Activated naive CD4-positive, alpha-beta T cell treated with anti-CD3 and anti-CD28 coated beads, Interleukin-2, amount 50 U/mL, for 16 hours (primary cell): ENCODE data around the gene THRB.

ENCODE experiments used
- DNase-seq: peaks from one replicate; pipeline ENCODE4 v3.0.0-alpha.2; 2020

THRB gene

DNA sequence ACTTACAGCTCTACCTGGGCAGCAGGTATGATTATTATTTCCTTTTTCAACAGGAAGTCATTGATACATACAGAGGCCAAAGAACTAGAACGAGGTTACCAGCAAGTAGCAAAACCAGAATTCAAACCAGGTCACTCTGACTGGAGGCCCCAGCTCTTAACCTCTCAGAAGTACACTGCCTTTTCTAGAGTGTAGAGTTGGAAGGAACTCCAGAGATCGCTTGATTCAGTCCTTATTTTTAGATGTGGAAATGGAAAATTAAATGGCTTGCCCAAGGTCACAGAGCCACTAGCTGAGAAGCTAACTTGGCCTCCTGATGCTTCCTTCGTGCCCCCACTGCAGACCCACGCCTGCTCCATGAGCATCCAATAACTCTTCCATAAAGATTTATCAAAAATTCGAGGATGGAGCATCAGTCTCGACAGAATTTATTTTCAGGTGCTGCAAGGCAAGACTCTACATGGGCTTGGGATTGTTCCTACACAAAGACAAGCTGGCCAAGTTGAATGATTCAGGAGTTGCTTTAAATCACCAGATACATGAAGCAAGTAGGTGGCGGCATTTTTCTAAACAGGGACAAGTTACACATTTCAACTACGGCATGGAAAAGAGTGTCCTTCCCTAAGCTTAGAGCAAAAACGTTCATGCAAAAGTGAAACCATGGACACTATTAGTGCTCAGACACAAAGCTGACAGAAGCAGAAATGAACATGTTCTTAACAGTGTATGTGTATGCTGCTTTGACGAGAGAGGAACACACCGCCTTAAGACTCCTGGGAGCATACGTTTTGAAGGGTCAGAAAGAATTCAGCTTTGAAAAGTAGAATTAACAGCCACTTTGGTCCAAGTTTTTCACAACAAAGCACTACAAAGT lies 235.7 kb downstream of the THRB start:
- DNase-seq = no peak

DNA sequence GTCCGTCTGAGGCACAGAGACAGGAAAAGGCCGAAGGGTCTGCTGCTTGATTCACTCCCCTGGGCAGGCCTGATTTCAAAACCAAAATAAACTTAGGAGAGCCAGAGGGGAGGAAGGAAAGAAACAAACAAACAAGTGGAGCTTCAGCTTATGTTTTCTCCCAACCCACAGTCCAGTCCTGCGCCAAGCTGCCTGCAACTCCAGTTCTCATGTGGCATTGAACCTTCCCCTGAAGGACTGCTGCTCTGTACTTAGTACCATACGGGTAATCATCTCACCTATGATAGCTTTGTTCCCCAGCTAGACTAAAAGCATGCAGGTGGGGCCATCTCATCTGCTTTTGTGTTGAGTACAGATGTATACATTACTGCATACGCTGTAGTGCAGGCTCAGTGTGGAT lies 236.4 kb downstream of the THRB start:
- no peak for DNase-seq

DNA sequence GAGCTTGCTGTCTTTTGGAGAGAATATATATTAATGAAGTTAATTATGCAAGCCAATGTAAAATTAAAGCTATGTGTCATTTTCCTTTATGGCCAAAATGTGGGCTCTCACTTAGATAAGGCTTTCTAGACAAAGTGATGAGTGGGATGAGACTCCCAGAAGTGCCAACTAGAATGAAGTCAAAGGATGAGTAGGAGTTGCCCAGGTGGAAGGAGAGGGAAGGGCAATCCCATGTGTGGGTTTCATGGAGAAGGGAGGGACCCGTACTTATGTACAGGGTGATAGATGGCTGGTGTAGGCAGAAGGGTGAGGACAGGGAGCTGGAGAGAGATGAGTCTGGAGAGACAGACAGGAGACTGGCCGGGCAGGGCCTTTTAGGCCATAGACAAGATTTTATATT lies 239.2 kb downstream of the THRB start:
- no peak for DNase-seq

DNA sequence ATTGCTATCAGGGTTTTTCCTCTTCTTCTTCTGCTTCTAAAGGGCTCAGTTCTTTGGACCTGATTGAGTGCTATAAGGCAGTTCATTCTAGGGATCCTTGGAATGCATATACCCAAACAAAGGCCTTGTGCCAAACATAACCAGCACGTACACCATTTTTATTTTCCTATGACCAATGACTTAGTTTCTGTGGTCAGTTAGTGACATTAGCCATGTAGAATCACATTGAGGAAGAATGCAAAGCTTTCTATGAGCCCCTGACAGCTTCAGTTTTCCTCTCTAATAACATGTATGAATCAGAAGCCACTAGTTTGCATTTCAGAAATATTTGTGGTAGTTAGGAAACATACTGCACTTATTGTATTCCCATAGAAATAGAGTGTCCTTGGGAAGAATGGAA lies 240.0 kb downstream of the THRB start:
- DNase-seq = no peak

DNA sequence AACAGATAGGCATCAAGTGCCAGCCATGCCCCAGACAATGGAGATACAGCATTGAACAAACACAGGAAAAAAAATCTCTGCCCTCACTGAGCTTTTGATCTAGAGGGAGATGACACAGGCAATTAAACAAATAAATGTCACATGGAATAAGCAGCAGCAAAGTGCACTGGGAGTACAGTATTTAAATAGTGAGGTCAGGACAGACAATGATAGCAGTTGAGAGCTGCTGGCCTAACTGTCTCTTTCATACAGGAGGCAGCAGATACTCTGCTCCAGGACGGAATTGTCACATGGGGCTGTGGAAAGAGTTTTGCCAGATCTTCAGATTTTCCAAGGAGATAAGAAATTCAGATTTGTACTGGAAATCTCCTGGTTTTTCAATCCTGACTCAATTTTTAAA lies 241.3 kb downstream of the THRB start:
- no peak for DNase-seq

DNA sequence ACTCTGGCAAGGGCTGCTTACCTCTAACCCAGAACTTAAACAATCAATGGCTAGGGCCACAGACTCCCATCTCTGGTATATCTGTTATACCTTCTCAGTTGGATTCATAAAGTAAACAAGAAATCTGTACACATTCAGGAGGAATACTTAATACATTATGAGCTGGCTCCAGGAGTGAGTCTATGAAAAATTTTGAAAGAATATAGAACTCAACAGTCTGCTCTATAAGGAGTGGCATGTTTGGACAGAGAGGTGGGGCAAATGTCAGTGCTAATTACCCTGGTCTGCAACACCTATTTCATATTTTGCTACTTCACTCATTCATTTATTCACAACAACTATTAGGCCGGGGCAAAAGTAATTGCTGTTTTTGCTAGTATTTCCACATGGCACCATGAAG lies 245.1 kb downstream of the THRB start:
- no peak for DNase-seq

DNA sequence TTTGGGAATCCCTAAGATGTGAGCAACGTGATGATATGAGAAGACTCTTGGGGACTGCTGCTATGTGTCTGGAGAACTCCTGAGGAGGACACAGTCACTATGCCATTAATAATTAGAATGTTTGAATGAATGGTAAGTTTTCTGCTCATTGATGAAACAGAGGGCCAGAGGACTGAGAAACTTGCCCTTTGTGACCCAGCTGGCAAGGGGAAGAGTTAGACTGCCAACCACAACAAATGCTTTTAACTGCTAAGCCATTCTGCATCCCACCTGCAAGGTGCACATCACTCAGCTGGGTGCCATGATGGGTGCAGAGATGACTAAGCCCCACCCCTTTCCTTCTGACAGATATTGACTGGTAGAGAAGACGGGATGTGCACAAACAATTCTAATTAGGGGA lies 249.6 kb downstream of the THRB start:
- DNase-seq = no peak

DNA sequence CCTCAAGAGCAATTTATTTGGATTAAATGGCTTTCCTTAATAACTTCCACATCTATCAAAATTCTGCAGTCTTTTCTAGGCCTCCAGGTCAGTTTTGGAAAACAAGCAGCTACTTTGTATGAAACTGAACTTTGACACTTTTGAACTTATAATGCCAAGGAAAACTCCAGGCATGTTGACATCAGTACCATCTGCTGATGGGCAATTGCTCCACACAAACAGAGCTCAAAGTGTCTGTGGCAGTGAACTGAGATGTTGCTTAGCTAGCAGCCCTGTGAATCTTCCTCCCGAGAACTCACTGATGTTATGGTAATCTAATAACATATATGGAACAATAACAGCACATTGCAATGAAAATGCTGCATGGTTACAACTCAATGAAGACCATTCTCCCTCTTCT lies 250.2 kb downstream of the THRB start:
- no peak for DNase-seq

DNA sequence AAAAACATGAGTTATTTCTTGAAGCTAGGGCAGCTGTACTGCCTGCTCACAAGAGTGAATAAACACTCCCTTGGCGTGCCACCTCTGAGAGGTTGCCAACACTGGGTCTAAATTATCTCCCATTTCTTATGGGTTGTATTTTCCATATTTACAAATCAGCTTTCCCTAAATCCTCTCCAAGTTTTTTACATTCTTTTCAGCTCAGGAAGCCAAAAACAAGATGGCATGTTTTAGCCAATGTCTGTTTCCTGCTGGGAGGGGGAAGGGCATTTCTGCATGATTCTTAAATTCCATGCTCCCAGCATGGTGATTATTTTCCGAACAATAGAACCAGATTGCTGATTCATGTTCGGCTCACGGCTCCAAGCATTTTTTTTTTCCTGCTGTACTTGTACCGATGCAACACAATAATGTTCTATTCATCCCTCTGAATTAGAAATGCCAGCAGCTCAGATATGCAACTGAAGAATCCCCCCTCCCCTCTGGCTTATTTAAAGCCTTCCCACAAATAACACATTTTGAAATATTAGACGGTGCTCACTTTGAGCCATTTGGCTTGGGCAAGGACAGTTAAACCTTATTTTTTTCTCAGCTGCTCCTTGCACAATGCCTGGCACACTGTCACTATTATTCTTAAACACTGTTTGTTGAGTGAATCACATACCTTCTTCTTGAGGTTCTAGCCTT lies 252.5 kb downstream of the THRB start:
- no peak for DNase-seq

DNA sequence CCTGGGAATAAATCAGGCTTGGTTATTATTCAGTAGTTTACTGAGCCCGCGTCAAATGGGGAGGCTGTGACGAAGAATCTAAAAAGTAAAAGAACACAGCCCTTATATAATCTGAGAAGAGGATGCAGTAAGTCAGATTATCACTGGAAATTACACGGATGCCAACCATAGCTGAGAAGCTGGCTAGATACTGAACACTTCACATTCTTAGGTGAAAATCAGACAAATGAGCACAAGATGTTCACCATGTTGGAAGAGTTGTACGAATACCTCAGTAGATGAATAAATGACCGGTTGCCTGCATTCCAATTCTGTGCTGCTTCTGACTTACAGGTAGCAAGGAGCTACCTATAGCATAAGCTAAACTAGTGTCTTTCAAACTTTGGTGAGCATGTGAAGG lies 254.3 kb downstream of the THRB start:
- DNase-seq = no peak

DNA sequence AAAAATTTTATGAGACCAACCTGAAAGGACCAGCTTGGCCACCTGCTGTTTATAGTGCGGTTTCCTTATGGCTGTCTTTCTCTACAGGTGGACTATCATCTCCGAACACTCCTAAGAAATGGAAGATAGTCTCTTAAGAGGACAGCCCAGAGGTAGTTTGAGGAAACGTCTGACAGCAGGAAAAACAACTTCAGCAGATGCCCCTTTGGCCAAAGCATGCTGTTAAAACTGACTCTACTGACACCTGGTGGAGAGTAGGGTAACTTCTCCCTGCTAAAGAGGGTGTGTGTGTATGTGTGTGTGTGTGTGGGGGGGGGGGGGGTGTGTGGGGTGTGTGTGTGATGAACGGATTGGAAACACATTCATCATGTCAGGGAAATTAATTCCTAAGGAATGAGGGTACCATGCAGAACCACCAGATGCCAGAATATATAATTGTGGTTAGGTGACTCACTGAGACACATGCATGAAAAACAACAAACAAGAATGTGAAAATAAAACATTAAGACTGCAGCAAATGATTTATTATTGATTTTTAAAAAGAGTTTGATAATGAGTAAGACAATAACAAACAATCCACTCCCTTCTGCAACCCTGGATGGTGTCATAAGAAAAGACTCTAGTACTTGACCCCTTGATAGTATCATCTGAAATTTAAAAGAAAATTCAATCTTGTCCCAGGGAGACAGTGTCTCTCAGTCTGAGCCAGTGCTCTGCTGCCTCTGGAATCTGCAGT lies 256.5 kb downstream of the THRB start:
- no peak for DNase-seq

DNA sequence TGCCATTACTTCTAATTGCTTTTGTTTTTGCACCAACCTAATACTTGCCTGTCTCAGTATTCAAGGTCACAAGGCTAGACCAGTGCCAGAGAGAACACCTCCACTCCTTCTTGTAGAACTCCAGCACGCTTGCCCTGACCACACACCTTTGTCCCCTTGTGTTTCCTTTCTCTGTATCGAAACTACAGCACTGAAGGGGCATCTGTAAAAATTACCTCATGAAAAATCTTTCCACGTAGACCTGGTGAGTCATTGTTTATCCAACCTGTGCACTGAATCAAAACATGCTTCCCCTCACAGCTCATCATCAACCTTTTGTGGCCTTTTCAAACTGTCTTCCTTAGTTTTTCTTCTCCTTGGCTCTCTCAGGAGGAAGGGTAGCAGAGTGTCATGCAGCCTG lies 259.5 kb downstream of the THRB start:
- no peak for DNase-seq

DNA sequence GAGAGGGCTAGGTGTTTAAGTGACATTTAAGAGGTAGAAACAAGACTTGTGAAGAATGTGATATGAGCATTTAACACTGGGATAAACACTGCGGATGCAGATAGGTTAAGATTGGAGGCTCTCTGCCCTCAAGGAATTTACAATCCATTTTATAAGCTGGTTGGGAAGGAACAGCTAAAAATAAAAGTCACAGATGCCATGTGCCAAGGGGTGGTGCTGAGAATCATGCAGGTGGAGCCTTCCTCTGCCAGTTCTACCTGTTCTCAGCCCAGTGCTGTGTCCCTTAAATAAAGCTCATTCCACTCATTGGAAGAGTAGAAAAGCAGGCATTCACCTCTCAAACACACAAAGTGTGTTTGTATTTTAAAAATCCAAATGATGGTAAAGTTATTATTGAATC lies 261.9 kb downstream of the THRB start:
- DNase-seq = no peak

DNA sequence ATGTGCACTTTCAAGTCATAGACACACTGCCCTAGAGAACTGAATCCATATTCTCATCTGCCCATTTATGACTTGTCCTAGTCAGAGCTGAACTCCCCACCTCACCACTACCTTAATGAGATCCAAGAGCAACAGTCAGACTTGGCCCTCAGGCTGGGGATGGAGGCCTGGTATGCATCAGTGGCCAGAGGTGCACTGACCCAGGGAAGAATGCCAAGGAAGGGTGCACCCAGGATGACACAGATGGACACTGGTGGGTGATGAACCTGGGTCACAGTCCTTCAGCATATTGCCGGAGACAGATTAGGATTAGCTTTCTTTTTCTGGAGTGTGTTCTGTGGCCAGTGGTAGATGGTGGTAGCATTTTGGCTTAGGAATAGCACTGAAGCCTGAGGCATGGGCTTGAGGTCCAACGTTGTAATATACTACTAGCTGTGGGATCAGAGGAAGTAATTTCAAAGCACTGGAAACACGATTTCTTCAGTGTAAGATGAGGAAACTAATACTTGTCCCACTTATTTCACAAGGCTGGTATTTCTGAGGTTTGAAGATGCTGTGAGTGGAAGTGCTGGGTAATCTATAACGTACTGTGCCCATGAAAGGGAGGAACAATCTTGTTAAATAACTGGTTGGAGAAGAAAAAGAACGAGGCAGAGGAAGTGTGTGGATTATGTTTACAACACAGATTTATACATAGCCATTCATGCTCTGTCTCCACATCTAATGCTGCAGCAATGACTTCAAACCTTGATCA lies 265.0 kb downstream of the THRB start:
- no peak for DNase-seq

DNA sequence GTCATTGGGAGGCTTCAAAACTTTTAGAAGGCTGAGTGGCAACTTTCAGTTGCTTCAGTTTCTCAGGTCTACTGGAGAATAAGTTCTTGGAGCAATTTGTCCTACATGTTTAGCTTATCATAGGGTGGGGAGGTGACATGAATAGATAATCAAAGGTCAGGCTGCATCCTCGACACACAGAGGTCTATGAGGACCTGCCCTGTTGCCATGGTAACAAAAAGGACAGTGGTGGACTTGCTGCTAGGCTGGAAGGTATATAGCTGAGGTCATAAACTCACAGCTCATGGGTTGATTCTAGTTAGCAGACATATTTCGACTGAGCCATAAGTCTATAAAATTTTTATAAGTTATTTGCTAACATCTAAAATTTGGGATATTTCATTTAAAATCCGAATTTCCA lies 267.0 kb downstream of the THRB start:
- no peak for DNase-seq

DNA sequence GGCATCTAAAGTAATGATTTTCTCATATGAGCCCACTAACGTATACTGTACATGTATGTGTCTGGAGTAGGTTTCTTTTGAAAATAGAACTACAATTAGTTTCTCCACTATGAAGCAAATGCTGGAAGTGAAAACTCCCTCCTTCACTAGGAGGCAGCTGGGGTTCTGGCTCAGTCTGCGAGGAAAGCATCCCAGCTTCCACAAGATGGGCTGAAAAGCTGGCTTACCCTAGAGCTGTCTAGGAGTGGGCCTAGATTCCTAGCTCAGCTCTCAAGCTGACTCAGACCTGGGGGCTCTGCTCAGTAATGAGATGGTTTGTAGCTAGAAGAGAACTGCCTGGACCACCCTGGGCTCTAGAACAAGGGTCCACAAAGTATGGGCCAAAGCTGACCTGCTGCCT lies 268.3 kb downstream of the THRB start:
- DNase-seq = no peak

DNA sequence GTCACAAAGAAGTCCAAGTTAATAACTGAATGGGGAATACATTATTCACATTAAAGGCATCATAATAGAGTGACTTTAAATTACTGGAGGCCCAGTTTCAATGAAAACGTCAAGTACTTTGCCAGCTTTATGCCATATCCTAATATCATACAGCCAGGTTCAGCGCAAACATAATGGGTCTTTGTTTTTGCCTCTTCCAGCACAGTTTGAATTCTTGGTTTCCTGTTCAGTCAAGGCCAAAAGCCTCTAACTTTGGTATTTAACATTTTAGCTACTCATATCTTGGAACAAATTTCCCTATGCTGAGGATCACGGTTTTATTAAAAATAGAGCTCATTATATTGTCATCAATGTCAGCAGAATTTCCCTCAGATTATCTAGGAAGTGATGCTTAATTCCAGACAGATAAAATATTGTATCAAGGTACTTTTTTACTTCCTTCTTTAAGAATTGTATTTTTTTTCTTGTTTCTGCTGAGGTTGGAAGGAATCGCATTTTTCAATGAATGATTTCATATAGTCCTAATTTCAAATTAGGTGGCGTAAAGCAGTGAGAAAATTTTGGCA lies 269.2 kb downstream of the THRB start:
- no peak for DNase-seq

DNA sequence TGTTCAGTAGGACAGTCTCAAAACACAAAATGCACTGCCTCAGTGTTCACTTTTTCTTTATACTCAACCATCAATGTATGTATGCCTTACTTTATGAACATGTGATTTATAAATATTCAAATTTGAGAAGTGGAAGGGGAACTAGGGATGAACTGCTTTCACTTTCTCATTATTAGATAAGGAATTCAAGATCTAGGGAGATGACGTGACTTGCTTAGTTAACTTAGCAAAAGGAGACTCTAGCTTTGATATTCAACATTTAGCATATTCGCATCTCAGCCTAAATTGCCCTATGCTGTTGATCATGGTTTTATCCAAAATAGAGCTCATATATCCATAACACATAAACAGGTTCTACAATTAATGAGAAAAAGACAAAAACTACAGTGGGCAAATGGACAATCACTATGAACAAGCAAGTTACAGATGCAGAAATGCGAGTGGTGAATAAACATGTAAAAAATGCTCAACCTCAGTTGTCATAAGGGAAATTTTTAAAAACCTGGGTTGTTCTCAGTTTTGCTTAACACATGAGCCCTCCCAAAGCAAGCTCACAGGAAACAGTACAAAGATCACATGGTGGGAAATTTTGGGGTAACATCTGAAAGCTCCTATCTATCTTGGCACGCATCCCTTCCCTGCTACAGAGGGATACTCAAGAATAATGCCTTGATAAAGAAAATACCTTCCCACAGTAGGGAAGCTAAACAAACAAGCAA lies 269.8 kb downstream of the THRB start:
- DNase-seq = no peak

DNA sequence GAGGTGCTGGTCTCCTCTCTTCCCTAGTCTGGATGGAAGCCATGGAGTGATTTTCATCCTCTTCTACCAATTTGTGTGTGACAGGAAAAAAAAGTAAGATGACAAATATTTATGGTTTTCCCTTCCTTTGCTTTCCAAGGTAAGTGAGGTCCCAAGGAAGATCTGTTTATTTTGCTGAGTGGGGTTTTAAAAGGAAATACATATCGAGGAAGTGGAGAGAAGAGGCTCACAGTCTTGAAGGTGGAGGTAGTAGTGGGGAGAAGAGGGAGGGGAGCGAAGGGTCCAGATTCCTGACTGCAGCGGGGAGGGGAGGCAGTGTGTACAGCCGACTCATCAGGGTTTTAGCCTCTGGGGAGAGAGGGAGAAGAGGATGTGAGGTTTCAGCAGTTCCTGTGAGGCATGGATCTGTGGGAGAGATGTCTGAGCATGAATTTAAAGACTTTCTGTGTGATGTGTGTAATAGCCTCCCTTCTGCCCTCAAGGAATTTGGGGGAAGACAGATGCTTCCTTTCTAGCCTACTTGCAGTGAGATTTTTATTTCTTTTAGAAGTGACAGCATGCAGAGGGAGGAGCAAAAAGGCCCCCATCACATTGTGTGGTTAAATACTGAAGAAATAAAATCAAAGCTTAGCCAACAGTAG lies 272.4 kb downstream of the THRB start:
- no peak for DNase-seq

DNA sequence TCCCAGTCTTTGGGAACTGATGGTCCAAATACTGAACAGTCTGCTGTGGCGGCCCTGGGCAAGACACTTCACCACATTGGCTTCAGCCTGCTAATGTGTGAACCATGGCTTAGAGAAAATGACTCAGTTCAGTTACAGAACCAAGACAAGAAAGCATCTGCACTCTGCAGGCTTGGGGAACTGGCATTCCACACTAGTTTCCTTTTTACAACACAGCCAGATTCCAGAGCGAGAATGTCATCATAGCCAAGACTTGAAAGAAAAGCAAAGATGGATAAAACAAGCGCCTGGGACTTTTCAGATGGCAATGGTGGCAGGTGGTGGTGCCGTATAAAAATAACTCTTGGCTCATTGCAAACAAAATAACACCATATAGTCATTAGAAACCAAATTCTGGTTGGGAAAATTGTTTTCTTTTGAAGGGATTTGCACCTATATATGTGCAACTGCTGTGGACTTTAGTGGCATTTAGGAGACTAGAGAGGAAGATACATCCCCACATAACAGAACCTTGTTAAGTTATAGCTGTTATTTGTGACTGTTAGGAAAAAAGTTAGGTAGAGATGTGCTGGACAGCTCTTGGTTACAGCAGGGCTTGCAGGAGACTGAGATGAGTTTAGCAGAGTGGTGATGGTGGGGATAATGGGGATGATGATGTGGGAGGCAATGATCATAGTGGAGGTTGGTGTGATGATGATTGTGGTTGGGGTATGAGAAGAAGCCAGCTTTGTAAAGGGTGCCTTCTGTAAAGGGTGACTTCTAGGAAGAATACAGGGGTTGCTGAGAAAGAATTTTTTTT lies 273.6 kb downstream of the THRB start:
- DNase-seq = no peak

DNA sequence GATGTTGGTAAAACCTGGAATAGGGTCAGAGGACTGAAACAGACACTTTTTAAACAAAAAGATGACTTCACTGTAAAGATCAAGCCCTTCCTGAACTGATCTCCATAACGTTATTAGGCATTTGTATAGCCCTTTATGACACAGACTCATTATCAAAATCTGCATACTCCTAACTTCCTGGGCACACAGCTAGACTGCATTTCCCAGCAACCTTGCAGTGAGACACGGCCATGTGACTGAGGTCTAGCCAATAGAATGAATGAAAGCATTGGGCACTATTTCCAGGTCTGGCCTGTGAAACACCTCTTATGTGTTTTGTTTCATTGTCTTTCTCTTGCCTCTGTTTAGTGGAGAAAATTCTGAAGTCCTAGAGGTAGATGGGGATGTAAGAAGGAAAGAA lies 279.1 kb downstream of the THRB start:
- no peak for DNase-seq
